OCI-LY1 (cell line): Measurements from ENCODE around the gene ZNF385C.

Experiments used
- H2AFZ ChIP-seq: fragments of 200-600 bp; sonication (generic), shearing (Covaris generic); 2 replicates; pipeline ENCODE4 v1.6.0; 2014; ENCODE audit warnings: antibody characterized with exemption, mild to moderate bottlenecking, low read length
- H3F3A ChIP-seq: fragments of 200-600 bp; sonication (generic), shearing (Covaris generic); 2 replicates; pipeline ENCODE4 v1.6.0; 2014; ENCODE audit warnings: mild to moderate bottlenecking, antibody characterized with exemption, low read length, moderate library complexity; ENCODE audit not compliant: insufficient read depth
- H3K27ac ChIP-seq: fragments of 200-600 bp; sonication (generic); 2 replicates; pipeline ENCODE4 v1.5.1; 2014; ENCODE audit warnings: low read length, mixed run types, mild to moderate bottlenecking, low read depth; ENCODE audit not compliant: poor library complexity, severe bottlenecking
- H3K27me3 ChIP-seq: fragments of 200-600 bp; sonication (generic); 2 replicates; pipeline ENCODE4 v1.6.0; 2014; ENCODE audit warnings: antibody characterized with exemption, mild to moderate bottlenecking, low read length, moderate library complexity; ENCODE audit not compliant: insufficient read depth
- H3K36me3 ChIP-seq: fragments of 200-600 bp; sonication (generic); 2 replicates; pipeline ENCODE4 v1.6.1; 2014; ENCODE audit warnings: mild to moderate bottlenecking, antibody characterized with exemption, low read length, moderate library complexity, mixed read lengths; ENCODE audit not compliant: insufficient read depth
- H3K4me1 ChIP-seq: fragments of 200-600 bp; sonication (generic); 2 replicates; pipeline ENCODE4 v1.5.1; 2014; ENCODE audit warnings: mild to moderate bottlenecking, low read length, moderate library complexity; ENCODE audit not compliant: insufficient read depth, severe bottlenecking
- H3K4me2 ChIP-seq: fragments of 200-600 bp; sonication (generic), shearing (Covaris generic); 2 replicates; pipeline ENCODE4 v1.6.1; 2014; ENCODE audit warnings: low read length
- H3K4me3 ChIP-seq: fragments of 200-600 bp; sonication (generic); 2 replicates; pipeline ENCODE4 v1.5.1; 2014; ENCODE audit warnings: low read length, low read depth, mild to moderate bottlenecking, mixed read lengths; ENCODE audit not compliant: poor library complexity, severe bottlenecking
- H3K79me2 ChIP-seq: fragments of 200-600 bp; shearing (Covaris generic); 2 replicates; pipeline ENCODE4 v1.6.1; 2016; ENCODE audit warnings: mixed run types, low read length, mixed read lengths; ENCODE audit not compliant: insufficient read depth
- H3K9ac ChIP-seq: fragments of 200-600 bp; sonication (generic), shearing (Covaris generic); 2 replicates; pipeline ENCODE4 v1.6.1; 2014; ENCODE audit warnings: mild to moderate bottlenecking, low read length, mixed read lengths
- H3K9me2 ChIP-seq: fragments of 200-600 bp; sonication (generic), shearing (Covaris generic); 2 replicates; pipeline ENCODE4 v1.6.1; 2014; ENCODE audit warnings: low read depth, mild to moderate bottlenecking, low read length, mixed read lengths
- H3K9me3 ChIP-seq: fragments of 200-600 bp; shearing (Covaris generic); 2 replicates; pipeline ENCODE4 v1.6.1; 2014; ENCODE audit warnings: low read length, mixed read lengths
- H4K20me1 ChIP-seq: fragments of 200-600 bp; sonication (generic), shearing (Covaris generic); 2 replicates; pipeline ENCODE4 v1.6.0; 2016; ENCODE audit warnings: mild to moderate bottlenecking, low read length; ENCODE audit not compliant: insufficient read depth
- EZH2 ChIP-seq: fragments of 200-600 bp; sonication (generic), shearing (Covaris generic); IDR thresholded peaks from 2 replicates; pipeline ENCODE4 v1.8.0; 2017; ENCODE audit warnings: borderline replicate concordance, mixed run types, mild to moderate bottlenecking, antibody characterized with exemption, low read length, moderate library complexity, mixed read lengths
- TF ChIP-seq, protein P1 (sequence below): fragments of 200-600 bp; sonication (generic), shearing (Covaris generic); IDR thresholded peaks from 2 replicates; pipeline ENCODE4 v1.5.1; 2017; ENCODE audit warnings: mild to moderate bottlenecking, antibody characterized with exemption, low read length, moderate library complexity, mixed read lengths

Gene ZNF385C

DNA sequence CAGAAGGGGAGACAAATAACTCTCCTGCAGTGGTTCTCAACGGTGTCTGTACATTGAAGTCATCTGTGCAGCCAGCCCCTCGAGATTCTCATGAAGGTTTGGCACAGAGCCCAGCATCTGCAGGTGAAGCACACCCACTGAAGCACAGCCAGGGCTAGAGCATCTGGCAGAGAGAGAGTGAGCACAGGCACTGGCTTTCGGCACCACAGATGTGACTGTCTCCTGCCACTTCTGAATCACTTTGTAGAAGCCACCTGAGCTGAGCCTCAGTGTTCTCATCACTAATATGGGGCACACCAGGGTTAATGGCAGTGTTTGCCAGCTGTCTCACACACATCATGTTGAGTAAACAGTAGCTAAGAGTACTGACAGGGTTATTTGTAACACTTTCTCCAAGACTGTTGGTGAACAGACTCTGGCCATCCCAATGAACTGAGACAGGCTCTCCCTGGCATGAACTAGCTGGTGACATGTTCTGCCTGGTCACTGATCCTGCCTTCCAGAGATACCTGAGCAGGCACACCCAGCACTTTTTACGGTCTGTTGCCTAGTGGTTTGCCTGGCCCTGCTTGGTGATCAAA, 35.3 kb upstream of the ZNF385C start:
- H3K79me2 ChIP-seq = peaks cover 18% of the 10 kb centered on the region
- no peaks in the 10 kb centered on the region for H3K27me3 ChIP-seq
- H3K9me3 ChIP-seq = no peaks in the 10 kb centered on the region
- no peak overlapping the region for H2AFZ ChIP-seq
- H3K9ac ChIP-seq = peak overlapping the region; percentile 2; the same call in 1 of the 2 replicates
- H3K36me3 ChIP-seq = peaks cover 19% of the 10 kb centered on the region
- no peaks in the 10 kb centered on the region for H3K9me2 ChIP-seq
- peaks cover 80% of the 10 kb centered on the region for H3K4me1 ChIP-seq
- peak overlapping the region; percentile 32 for H3K4me3 ChIP-seq
- H4K20me1 ChIP-seq = no peaks in the 10 kb centered on the region
- peaks cover 20% of the 10 kb centered on the region; the same call in 1 of the 2 replicates for H3F3A ChIP-seq
- TF ChIP-seq EZH2 = no peak
- TF ChIP-seq, protein P1, sequence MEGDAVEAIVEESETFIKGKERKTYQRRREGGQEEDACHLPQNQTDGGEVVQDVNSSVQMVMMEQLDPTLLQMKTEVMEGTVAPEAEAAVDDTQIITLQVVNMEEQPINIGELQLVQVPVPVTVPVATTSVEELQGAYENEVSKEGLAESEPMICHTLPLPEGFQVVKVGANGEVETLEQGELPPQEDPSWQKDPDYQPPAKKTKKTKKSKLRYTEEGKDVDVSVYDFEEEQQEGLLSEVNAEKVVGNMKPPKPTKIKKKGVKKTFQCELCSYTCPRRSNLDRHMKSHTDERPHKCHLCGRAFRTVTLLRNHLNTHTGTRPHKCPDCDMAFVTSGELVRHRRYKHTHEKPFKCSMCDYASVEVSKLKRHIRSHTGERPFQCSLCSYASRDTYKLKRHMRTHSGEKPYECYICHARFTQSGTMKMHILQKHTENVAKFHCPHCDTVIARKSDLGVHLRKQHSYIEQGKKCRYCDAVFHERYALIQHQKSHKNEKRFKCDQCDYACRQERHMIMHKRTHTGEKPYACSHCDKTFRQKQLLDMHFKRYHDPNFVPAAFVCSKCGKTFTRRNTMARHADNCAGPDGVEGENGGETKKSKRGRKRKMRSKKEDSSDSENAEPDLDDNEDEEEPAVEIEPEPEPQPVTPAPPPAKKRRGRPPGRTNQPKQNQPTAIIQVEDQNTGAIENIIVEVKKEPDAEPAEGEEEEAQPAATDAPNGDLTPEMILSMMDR = no peak
- H3K4me2 ChIP-seq = peak overlapping the region; percentile 61
- peak overlapping the region; percentile 98 for H3K27ac ChIP-seq

DNA sequence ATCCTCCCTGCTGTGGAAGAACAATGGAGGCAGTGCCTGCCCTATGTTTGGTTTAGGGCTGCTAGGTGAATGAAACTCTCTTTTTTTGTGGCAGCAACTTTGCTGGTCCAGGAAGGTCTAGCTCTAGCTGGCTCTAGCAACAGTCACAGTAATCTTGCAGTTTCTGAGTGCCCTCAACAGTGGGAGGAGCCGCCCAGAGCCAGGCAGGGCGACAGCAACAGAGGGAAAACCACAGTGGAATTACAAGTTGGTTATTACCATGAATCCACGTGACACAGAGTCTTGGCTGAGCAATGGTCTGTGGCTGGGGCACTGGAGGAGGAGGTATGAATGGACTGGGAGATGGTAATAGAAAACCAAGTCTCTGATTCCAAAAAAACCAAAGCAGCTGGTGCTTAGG, 34.7 kb upstream of the ZNF385C start:
- Histone ChIP-seq H3F3A (peaks cover 20% of the 10 kb centered on the region; the same call in 1 of the 2 replicates), H3K79me2 (peaks cover 16% of the 10 kb centered on the region), H3K4me1 (peaks cover 74% of the 10 kb centered on the region), H3K9me2 (no peaks in the 10 kb centered on the region), H3K27ac (peak overlapping the region; percentile 98), H4K20me1 (no peaks in the 10 kb centered on the region), H3K4me3 (peak overlapping the region; percentile 32), H3K4me2 (peak overlapping the region; percentile 61), H3K36me3 (peaks cover 25% of the 10 kb centered on the region), H3K9ac (peak overlapping the region; percentile 49), H2AFZ (no peak overlapping the region), H3K27me3 (no peaks in the 10 kb centered on the region), H3K9me3 (no peaks in the 10 kb centered on the region)
- no peak for TF ChIP-seq EZH2
- TF ChIP-seq, protein P1 = no peak

DNA sequence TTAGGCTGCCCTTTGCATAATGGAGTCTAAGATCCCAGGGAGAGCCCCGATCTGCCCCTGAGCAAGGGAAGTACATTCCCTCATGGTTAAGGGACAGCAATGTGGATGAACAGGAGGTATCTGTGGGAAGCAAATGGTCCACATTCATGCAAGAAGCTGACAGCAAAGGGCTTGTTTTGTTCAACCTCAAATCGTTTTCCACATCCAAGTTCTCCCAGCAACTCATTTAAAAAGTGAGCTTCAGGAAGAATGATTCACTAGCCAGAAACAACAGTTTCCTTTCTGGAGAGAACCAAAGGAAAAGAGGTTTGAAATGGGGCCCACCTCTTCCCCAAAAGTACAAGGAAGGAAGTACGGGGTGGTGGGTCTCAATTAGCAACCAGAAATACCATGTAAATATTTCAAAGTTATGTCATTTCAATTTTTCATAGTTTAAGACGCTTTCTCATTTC, 33.7 kb upstream of the ZNF385C start:
- H3K4me2 ChIP-seq = peak overlapping the region; percentile 61; the same call in 1 of the 2 replicates
- no peaks in the 10 kb centered on the region for H3K9me2 ChIP-seq
- H2AFZ ChIP-seq = no peak overlapping the region
- H3K79me2 ChIP-seq = peaks cover 10% of the 10 kb centered on the region
- H3K27ac ChIP-seq = peak overlapping the region; percentile 98
- H3K9ac ChIP-seq = peak overlapping the region; percentile 49; the same call in 1 of the 2 replicates
- peaks cover 23% of the 10 kb centered on the region; the same call in 1 of the 2 replicates for H3F3A ChIP-seq
- TF ChIP-seq, protein P1 = no peak
- TF ChIP-seq EZH2 = no peak
- H3K27me3 ChIP-seq = no peaks in the 10 kb centered on the region
- H3K9me3 ChIP-seq = no peaks in the 10 kb centered on the region
- H3K36me3 ChIP-seq = peaks cover 34% of the 10 kb centered on the region
- H3K4me1 ChIP-seq = peaks cover 64% of the 10 kb centered on the region
- H3K4me3 ChIP-seq = peak overlapping the region; percentile 32
- no peaks in the 10 kb centered on the region for H4K20me1 ChIP-seq
